AG09319 (cell line): ENCODE data around the gene UNC93A.
"Not testable (repeated sequence)": the region's sequence is repeated elsewhere in the genome, so short reads cannot be mapped to it uniquely, and the experiment has no call there.

ENCODE experiments used
- DNase-seq: peaks from one replicate; pipeline ENCODE4 v3.0.0-alpha.2; 2010; ENCODE audit warnings: low read depth; ENCODE audit errors: extremely low read depth
- CTCF ChIP-seq: IDR thresholded peaks from 2 replicates; pipeline ENCODE4 v1.5.1; 2011; ENCODE audit warnings: low read depth, mild to moderate bottlenecking, inconsistent platforms, low read length, moderate library complexity

The UNC93A gene

DNA sequence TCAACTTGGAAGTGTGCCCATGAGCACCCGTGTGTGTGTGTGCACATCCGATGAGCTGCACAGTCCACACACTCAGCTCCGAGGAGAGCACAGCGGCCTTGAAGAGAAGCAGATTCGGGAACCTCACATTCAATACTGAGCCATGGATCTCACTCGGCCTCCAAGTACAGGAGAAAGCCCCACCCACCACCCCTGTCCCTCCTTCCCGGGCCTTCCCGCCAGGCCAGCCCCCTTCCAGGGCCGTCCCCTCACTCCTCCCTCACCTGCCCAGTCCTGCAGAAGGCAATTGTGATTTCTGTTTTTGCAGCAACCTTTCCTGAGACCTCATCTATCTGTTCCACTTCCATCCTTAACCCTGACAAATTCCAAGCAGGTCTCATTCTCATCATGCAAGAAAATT, 30.1 kb downstream of the UNC93A start:
- DNase-seq, result not testable (repeated sequence)

- DNase-seq, result no peak
- TF ChIP-seq CTCF, result no peak
Observed at GRCh38 chr6:167323111-167323510, 32.0 kb downstream of the UNC93A start.

GRCh38 chr6:167324111-167324510, 33.0 kb downstream of the UNC93A start:
- no peak for TF ChIP-seq CTCF

DNA sequence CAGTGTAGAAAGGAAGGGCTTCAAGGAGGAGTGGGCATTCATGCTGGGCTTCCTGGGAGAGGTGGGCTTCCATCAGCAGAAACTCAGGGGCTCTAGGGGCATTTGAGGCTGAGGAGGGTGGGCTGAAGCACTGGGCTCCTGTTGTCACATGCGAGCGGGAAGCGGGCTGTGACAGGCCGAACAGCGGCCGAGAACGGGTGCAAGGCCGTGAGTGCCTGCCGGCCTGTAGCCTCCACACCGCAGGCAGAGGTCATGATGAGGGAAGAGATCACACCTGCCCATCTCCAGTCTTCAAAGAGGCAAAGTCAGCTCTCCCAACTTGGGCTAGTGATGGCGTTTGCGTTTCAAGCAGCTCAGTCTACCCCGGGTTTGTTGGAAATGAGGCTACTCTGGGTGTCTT, 34.7 kb downstream of the UNC93A start:
- TF ChIP-seq CTCF, result no peak
- DNase-seq, result no peak

More at GRCh38 chr6:167324111-167324510, 33.0 kb downstream of the UNC93A start:
- no peak for DNase-seq

DNA sequence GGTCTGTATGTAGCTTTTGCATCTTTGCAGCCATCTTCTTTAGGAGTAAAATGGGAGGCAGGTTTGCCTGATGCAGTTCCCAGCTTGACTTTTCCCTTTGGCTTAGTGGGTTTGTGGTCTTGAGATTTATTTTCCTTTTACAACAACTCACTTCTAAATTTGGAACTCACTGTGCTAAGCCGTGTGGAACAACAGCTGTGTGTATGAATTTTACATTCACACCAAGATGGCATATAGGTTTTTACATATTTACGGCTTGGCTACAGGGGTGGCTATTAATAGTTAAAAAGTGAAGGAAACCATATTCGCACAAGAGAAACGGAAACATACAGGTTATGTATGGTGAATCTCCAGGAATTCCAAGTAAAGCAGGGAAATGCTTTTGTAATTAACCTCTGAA, 36.3 kb downstream of the UNC93A start:
- DNase-seq, result no peak
- TF ChIP-seq CTCF, result no peak

DNA sequence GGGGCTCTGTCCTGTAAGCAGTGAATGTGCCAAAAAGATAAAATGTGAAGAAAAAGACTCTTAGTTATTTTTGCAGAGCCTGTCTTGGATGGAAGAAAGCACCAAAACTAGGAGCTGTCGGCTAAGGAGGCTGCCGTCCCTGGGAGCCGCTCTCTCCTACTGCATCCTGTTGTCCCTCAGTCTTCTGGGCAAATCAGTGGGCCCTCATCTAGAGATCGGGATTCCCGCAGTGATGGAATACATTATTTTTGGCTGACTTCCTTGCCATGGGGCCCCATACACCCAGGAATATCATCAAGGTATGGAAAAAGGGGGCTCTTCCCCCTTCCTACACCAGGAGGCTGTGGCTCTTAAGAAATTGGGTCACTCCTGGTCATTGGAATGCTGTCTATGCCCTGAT, 37.0 kb downstream of the UNC93A start:
- DNase-seq, result no peak
- no peak for TF ChIP-seq CTCF

DNA sequence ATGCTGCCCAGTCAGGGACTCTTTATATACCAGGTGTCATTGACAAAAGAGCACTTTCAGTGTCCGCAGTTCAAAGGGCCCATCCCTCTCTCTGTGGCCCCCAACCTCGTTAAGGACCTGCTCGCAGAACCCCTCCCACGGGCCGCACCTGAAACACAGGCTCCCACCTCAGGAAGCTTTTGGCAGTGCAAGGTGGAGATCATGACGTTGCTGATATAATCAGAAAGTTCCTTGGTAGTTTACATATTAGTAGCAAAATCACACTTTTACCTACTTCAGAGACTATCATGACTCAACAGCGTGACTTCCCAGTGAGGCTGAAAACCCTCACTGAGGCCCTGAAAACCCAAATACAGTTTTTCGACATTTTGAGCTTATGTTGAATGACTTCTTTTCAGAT, 37.9 kb downstream of the UNC93A start:
- DNase-seq, result no peak
- TF ChIP-seq CTCF, result no peak

DNA sequence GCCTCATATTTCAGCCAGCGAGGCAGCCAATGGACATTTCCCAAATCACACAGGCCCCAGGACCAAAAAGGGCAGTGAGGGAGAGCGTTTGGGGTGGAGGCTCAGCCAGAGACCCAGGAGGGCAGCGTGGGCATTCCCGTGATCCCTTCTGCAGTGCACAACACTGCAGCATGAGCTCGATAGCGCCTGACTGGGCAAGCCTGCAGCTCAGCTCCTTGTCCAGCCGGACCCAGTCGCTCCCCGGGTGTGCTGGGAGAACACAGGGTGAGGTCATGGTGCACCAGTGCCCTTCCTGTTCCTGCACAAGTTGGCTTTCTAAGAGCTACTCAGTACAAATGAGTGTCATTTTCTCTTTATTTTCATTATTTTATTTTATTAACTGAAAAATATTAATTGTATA, 39.6 kb downstream of the UNC93A start:
- TF ChIP-seq CTCF, result no peak
- DNase-seq, result no peak
